ENCODE measurements around the gene FDX2.
A peak's percentile ranks its signal among the peaks of the same experiment; 100 is the strongest.

Gene FDX2

GRCh38 chr19:10332965-10333757, 17.3 kb upstream of the FDX2 start, which contains the start of gene RAVER1:
Gene RAVER1 (minus strand): TSS chr19:10333529. CDS start chr19:10333507, 22 bp downstream.
- peak; percentile 98 for DNase-seq

GRCh38 chr19:10332158-10332964, 16.5 kb upstream of the FDX2 start:
- DNase-seq, result no peak

GRCh38 chr19:10329555-10329954, 13.7 kb upstream of the FDX2 start:
- DNase-seq, result no peak

GRCh38 chr19:10328558-10329429, 13.0 kb upstream of the FDX2 start:
- DNase-seq, result no peak

GRCh38 chr19:10327793-10328192, 12.0 kb upstream of the FDX2 start:
- DNase-seq, result no peak

GRCh38 chr19:10325732-10326131, 9.9 kb upstream of the FDX2 start:
- DNase-seq, result no peak

- no peak for DNase-seq
Measured at GRCh38 chr19:10321874-10322835, 6.3 kb upstream of the FDX2 start.

- DNase-seq, result no peak
Measured at GRCh38 chr19:10321417-10321797, 5.6 kb upstream of the FDX2 start.

- DNase-seq, result no peak
Measured at GRCh38 chr19:10320602-10321416, 5.0 kb upstream of the FDX2 start.

- no peak for DNase-seq
Measured at GRCh38 chr19:10318807-10319682, 3.2 kb upstream of the FDX2 start.

- DNase-seq, result no peak
Measured at GRCh38 chr19:10317857-10318462, 2.1 kb upstream of the FDX2 start.

GRCh38 chr19:10317045-10317856, 1.4 kb upstream of the FDX2 start:
- no peak for DNase-seq

GRCh38 chr19:10316229-10317044, 622 bp upstream of the FDX2 start:
- no peak for DNase-seq

- DNase-seq, result no peak
Measured at GRCh38 chr19:10309423-10309822, 6.4 kb downstream of the FDX2 start, which contains the start of gene ZGLP1. Gene ZGLP1 (minus strand): TSS chr19:10309815.

- DNase-seq, result no peak
Measured at GRCh38 chr19:10306327-10306726, 9.5 kb downstream of the FDX2 start.

GRCh38 chr19:10305139-10305806, 10.5 kb downstream of the FDX2 start:
- peak in 1 of 2 donors; percentile 58 for DNase-seq

Data from CD4-positive, alpha-beta T cell treated with Interleukin-4 for 1 hour (primary cell).